ENCODE data around the gene ARSB.

The ARSB gene

DNA sequence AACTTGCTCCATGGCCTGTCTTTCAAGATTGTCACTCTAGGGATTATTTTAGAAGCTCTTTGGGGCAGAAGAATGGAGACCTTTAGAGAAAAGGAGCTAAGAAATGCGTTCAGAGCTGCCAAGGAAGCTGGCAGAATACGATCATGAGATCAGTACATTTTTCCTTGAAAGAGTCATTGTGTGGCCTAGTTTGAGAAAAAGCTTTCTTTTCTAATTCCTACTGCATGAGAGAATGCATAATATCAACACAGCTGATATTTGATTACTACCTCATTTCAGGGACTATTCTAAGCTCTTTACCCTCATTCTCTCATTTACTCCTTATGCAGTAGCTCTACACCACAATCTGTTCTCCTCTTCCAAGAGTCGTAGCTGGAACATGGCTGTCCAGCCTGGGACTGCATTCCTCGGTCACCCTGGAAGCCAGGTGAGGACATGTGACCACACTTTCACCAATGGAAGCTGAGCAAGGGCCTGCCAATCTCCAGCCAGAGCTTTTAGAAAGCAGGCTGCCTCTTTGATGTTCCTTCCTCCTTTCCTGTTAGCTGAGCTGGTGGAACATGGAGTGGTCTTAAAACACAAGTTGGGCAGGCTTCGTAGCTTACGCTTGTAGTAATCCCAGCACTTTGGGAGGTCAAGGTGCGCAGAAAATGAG is 237.3 kb downstream of the ARSB start:
- H4K12ac ChIP-seq (ENCODE audit: low read depth, low read length), result no peak overlapping the region
- H3K4me1 ChIP-seq (ENCODE audit: control insufficient read depth in 1 of 2, insufficient read depth in 2 of 2, low read length in 2 of 2), result peaks cover 0 to 2% of the 10 kb centered on the region in 2 experiments
- peaks cover 1% of the 10 kb centered on the region for H3K79me2 ChIP-seq (ENCODE audit: control insufficient read depth, insufficient read depth, low read length, poor library complexity)
- H3K4me2 ChIP-seq (ENCODE audit: low read length), result no peak overlapping the region
- DNase-seq, result no peak
- H3K79me1 ChIP-seq (ENCODE audit: low read length), result peaks cover 2% of the 10 kb centered on the region
- no peak overlapping the region for H3K14ac ChIP-seq (ENCODE audit: low read length)
- no peak overlapping the region for H3K4ac ChIP-seq (ENCODE audit: low read depth, low read length)
- H2BK120ac ChIP-seq (ENCODE audit: insufficient read depth, low read length, poor library complexity), result no peak overlapping the region
- no peak overlapping the region for H3K18ac ChIP-seq (ENCODE audit: low read length)
- H3K27ac ChIP-seq (ENCODE audit: low read depth, low read length), result no peak overlapping the region
- H3K27me3 ChIP-seq (ENCODE audit: insufficient read depth, low read length), result no peaks in the 10 kb centered on the region
- H2AK5ac ChIP-seq (ENCODE audit: low read length), result no peak overlapping the region
- no peak overlapping the region for H2AFZ ChIP-seq (ENCODE audit: insufficient read depth, low read length, poor library complexity)
- H4K91ac ChIP-seq (ENCODE audit: low read depth, low read length), result no peak overlapping the region
- no peak overlapping the region for H2BK12ac ChIP-seq (ENCODE audit: low read length)
- H4K8ac ChIP-seq (ENCODE audit: low read depth, low read length), result no peak overlapping the region
- no CpG with 5 or more reads among the region's 7 CpGs for WGBS (ENCODE audit: extremely low coverage, insufficient coverage, insufficient read length)
- H2BK5ac ChIP-seq (ENCODE audit: low read depth, low read length, poor library complexity), result no peak overlapping the region
- no peak overlapping the region for H3K4me3 ChIP-seq (ENCODE audit: low read depth, low read length)
- H3K23ac ChIP-seq (ENCODE audit: low read length), result no peak overlapping the region
- no peak overlapping the region for H3K9ac ChIP-seq (ENCODE audit: low read length)
- no peaks in the 10 kb centered on the region for H3K36me3 ChIP-seq (ENCODE audit: control insufficient read depth in 1 of 2, insufficient read depth in 2 of 2, low read length in 2 of 2)
- H3K9me3 ChIP-seq (ENCODE audit: insufficient read depth, low read depth, low read length), result no peaks in the 10 kb centered on the region

DNA sequence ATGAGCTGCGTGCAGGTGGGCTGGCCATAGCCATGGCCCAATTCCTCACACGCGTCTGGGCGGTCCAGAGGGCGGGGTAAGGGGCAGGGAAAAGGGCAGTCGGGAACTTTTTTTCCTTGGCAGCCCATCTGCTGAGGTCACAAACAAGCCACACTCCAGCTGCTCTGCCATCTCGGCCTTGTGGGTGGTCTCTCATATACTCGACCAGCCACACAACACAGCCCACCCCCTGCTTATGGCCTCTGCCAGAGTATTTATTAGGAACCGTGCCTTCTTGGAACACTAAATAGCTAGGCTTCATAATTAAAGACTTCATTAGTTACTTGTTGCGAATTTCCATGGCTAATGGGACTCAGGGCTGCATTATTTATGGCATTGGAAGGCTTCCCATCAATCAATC is 238.1 kb downstream of the ARSB start:
- no peak overlapping the region for H3K4me2 ChIP-seq (ENCODE audit: low read length)
- no peak overlapping the region for H2AFZ ChIP-seq (ENCODE audit: insufficient read depth, low read length, poor library complexity)
- H3K79me1 ChIP-seq (ENCODE audit: low read length), result peaks cover 2% of the 10 kb centered on the region
- H2BK12ac ChIP-seq (ENCODE audit: low read length), result no peak overlapping the region
- H2BK120ac ChIP-seq (ENCODE audit: insufficient read depth, low read length, poor library complexity), result no peak overlapping the region
- H3K4ac ChIP-seq (ENCODE audit: low read depth, low read length), result no peak overlapping the region
- no peak for DNase-seq
- H2AK5ac ChIP-seq (ENCODE audit: low read length), result no peak overlapping the region
- no peak overlapping the region for H4K12ac ChIP-seq (ENCODE audit: low read depth, low read length)
- no CpG with 5 or more reads among the region's 10 CpGs for WGBS (ENCODE audit: extremely low coverage, insufficient coverage, insufficient read length)
- H3K27ac ChIP-seq (ENCODE audit: low read depth, low read length), result no peak overlapping the region
- H3K36me3 ChIP-seq (ENCODE audit: control insufficient read depth in 1 of 2, insufficient read depth in 2 of 2, low read length in 2 of 2), result no peaks in the 10 kb centered on the region
- H3K14ac ChIP-seq (ENCODE audit: low read length), result no peak overlapping the region
- H3K79me2 ChIP-seq (ENCODE audit: control insufficient read depth, insufficient read depth, low read length, poor library complexity), result peaks cover 1% of the 10 kb centered on the region
- H4K8ac ChIP-seq (ENCODE audit: low read depth, low read length), result no peak overlapping the region
- no peak overlapping the region for H4K91ac ChIP-seq (ENCODE audit: low read depth, low read length)
- H3K4me3 ChIP-seq (ENCODE audit: low read depth, low read length), result no peak overlapping the region
- no peaks in the 10 kb centered on the region for H3K27me3 ChIP-seq (ENCODE audit: insufficient read depth, low read length)
- H3K18ac ChIP-seq (ENCODE audit: low read length), result no peak overlapping the region
- H3K23ac ChIP-seq (ENCODE audit: low read length), result no peak overlapping the region
- no peaks in the 10 kb centered on the region for H3K4me1 ChIP-seq (ENCODE audit: control insufficient read depth in 1 of 2, insufficient read depth in 2 of 2, low read length in 2 of 2)
- H3K9ac ChIP-seq (ENCODE audit: low read length), result no peak overlapping the region
- H2BK5ac ChIP-seq (ENCODE audit: low read depth, low read length, poor library complexity), result no peak overlapping the region
- H3K9me3 ChIP-seq (ENCODE audit: insufficient read depth, low read depth, low read length), result no peaks in the 10 kb centered on the region

DNA sequence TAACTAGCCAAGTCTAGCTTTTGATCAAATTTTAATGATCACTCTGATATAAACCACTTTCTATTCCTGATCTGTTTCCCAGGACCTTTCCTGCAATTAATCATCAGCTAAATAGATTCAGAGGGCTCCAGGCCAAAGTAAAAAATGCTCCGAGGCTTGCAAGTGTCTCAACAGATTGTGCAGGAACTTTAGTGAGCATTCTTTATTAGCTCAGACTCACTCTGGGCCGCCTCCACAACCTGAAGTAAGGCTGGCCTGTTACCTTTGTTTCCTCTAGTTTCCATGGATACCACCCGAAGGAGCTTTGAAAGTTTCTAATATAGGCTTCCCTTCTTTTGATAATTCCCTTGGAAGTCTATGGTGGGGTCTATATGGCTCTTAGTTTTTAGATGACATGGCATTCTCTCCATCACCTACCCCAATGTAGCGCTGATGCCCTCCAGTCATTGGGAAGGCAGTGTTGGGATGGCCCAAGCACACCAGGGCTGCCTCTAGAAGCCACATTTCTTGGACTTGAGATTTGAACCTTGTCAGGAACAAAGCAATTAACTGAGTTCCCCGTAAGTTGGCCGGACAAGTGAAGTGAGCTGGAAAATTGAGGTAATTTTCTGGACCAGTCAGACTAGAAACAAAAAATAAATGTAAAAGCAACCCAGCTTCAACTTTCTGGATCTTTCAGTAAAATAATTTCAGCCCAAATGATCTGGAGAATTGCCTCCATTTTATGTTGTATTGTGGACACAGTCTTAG is 238.9 kb downstream of the ARSB start:
- Histone ChIP-seq H3K4me2 (ENCODE audit: low read length) (no peak overlapping the region), H2AK5ac (ENCODE audit: low read length) (no peak overlapping the region), H4K8ac (ENCODE audit: low read depth, low read length) (no peak overlapping the region), H3K9me3 (ENCODE audit: insufficient read depth, low read depth, low read length) (no peaks in the 10 kb centered on the region), H3K23ac (ENCODE audit: low read length) (no peak overlapping the region), H2BK5ac (ENCODE audit: low read depth, low read length, poor library complexity) (no peak overlapping the region), H3K36me3 (ENCODE audit: control insufficient read depth in 1 of 2, insufficient read depth in 2 of 2, low read length in 2 of 2) (no peaks in the 10 kb centered on the region), H3K9ac (ENCODE audit: low read length) (no peak overlapping the region), H3K18ac (ENCODE audit: low read length) (no peak overlapping the region), H2BK12ac (ENCODE audit: low read length) (no peak overlapping the region), H3K27me3 (ENCODE audit: insufficient read depth, low read length) (no peaks in the 10 kb centered on the region), H3K4me3 (ENCODE audit: low read depth, low read length) (no peak overlapping the region), H4K91ac (ENCODE audit: low read depth, low read length) (no peak overlapping the region), H3K4me1 (ENCODE audit: control insufficient read depth in 1 of 2, insufficient read depth in 2 of 2, low read length in 2 of 2) (no peaks in the 10 kb centered on the region), H3K4ac (ENCODE audit: low read depth, low read length) (no peak overlapping the region), H3K14ac (ENCODE audit: low read length) (no peak overlapping the region), H4K12ac (ENCODE audit: low read depth, low read length) (no peak overlapping the region), H3K79me1 (ENCODE audit: low read length) (no peaks in the 10 kb centered on the region), H3K79me2 (ENCODE audit: control insufficient read depth, insufficient read depth, low read length, poor library complexity) (peaks cover under 1% of the 10 kb centered on the region), H2AFZ (ENCODE audit: insufficient read depth, low read length, poor library complexity) (no peak overlapping the region), H3K27ac (ENCODE audit: low read depth, low read length) (no peak overlapping the region), H2BK120ac (ENCODE audit: insufficient read depth, low read length, poor library complexity) (no peak overlapping the region)
- DNase-seq, result no peak
- no CpG with 5 or more reads among the region's 6 CpGs for WGBS (ENCODE audit: extremely low coverage, insufficient coverage, insufficient read length)

DNA sequence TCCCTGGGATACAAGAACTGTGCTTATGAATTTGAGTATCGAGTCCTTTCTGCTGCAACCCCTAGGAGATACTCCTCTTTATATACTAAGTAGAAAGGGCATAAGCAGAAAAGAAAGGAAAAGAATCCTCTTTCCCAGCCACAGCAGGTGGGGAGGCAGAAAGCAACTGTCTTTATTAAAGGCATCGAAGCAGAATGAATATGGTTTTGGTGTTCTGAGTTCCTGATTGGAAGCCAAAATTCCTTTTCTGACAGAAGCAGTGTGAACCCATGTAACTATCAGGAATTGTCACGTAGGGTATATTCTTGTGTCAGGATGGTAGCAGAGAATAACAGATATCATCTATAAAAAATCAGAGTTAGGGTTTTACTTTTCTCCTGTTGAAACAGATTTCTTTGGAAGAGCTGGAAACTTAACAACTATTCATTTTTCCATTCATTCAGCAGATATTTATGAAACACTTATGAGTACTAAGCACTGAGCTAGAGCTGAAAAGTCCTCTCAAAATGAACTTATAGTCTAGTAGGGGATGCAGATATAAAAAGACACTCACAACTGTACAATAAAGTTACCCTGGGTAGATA is 240.1 kb downstream of the ARSB start:
- Histone ChIP-seq H2BK5ac (ENCODE audit: low read depth, low read length, poor library complexity) (no peak overlapping the region), H3K79me2 (ENCODE audit: control insufficient read depth, insufficient read depth, low read length, poor library complexity) (no peaks in the 10 kb centered on the region), H3K36me3 (ENCODE audit: control insufficient read depth in 1 of 2, insufficient read depth in 2 of 2, low read length in 2 of 2) (no peaks in the 10 kb centered on the region), H3K27ac (ENCODE audit: low read depth, low read length) (no peak overlapping the region), H3K9ac (ENCODE audit: low read length) (no peak overlapping the region), H2AK5ac (ENCODE audit: low read length) (no peak overlapping the region), H3K4me2 (ENCODE audit: low read length) (no peak overlapping the region), H3K4me3 (ENCODE audit: low read depth, low read length) (no peak overlapping the region), H3K23ac (ENCODE audit: low read length) (no peak overlapping the region), H3K79me1 (ENCODE audit: low read length) (no peaks in the 10 kb centered on the region), H3K18ac (ENCODE audit: low read length) (no peak overlapping the region), H3K4me1 (ENCODE audit: control insufficient read depth in 1 of 2, insufficient read depth in 2 of 2, low read length in 2 of 2) (no peaks in the 10 kb centered on the region), H3K9me3 (ENCODE audit: insufficient read depth, low read depth, low read length) (no peaks in the 10 kb centered on the region), H2BK12ac (ENCODE audit: low read length) (no peak overlapping the region), H4K91ac (ENCODE audit: low read depth, low read length) (no peak overlapping the region), H4K8ac (ENCODE audit: low read depth, low read length) (no peak overlapping the region), H3K4ac (ENCODE audit: low read depth, low read length) (no peak overlapping the region), H3K14ac (ENCODE audit: low read length) (no peak overlapping the region), H2AFZ (ENCODE audit: insufficient read depth, low read length, poor library complexity) (no peak overlapping the region), H3K27me3 (ENCODE audit: insufficient read depth, low read length) (no peaks in the 10 kb centered on the region), H4K12ac (ENCODE audit: low read depth, low read length) (no peak overlapping the region), H2BK120ac (ENCODE audit: insufficient read depth, low read length, poor library complexity) (no peak overlapping the region)
- WGBS (ENCODE audit: extremely low coverage, insufficient coverage, insufficient read length), result no CpG with 5 or more reads among the region's 3 CpGs
- DNase-seq, result no peak

Data from trophoblast cell (in vitro differentiated cells and primary cell).